ENCODE results near the gene SMG6.

DNA sequence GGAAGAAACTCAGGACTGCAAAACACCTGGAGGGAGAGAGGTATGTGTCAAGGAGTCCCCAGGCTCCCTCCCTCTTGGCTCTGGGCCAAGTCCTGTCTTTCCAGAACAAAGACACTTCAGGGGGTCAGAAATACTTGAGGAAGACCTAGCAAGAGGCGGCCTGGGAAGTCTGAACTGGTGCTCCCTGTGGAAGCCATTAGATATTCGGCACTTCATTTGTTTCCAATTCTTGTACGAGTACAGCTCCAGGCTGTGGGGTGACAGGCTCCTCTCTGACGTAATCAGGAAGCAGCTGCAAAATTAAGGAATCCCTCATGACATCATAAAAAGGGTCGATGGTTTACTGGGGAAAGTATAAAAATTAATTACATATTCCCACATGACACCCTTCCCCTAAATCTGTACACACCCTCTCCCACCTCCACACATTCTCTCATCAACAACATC lies 108.7 kb downstream of the SMG6 start:
- TF ChIP-seq, protein P1, sequence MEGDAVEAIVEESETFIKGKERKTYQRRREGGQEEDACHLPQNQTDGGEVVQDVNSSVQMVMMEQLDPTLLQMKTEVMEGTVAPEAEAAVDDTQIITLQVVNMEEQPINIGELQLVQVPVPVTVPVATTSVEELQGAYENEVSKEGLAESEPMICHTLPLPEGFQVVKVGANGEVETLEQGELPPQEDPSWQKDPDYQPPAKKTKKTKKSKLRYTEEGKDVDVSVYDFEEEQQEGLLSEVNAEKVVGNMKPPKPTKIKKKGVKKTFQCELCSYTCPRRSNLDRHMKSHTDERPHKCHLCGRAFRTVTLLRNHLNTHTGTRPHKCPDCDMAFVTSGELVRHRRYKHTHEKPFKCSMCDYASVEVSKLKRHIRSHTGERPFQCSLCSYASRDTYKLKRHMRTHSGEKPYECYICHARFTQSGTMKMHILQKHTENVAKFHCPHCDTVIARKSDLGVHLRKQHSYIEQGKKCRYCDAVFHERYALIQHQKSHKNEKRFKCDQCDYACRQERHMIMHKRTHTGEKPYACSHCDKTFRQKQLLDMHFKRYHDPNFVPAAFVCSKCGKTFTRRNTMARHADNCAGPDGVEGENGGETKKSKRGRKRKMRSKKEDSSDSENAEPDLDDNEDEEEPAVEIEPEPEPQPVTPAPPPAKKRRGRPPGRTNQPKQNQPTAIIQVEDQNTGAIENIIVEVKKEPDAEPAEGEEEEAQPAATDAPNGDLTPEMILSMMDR (conservative IDR thresholded peaks at IDR 0.05; ENCODE audit: low read depth, low read length): no peak
- no peak for TF ChIP-seq EZH2 (IDR thresholded peaks at IDR 0.05; ENCODE audit: borderline replicate concordance, low read depth, low read length, poor library complexity, severe bottlenecking)
